ENCODE measurements around the gene MATCAP1. TPM values are rescaled to one million over a fixed set of nuclear protein-coding genes. Genes with fewer than 3 reads are reported as not detected.

The MATCAP1 gene
- total RNA-seq, 1 experiment from 2014 or later: 33.9 TPM

DNA sequence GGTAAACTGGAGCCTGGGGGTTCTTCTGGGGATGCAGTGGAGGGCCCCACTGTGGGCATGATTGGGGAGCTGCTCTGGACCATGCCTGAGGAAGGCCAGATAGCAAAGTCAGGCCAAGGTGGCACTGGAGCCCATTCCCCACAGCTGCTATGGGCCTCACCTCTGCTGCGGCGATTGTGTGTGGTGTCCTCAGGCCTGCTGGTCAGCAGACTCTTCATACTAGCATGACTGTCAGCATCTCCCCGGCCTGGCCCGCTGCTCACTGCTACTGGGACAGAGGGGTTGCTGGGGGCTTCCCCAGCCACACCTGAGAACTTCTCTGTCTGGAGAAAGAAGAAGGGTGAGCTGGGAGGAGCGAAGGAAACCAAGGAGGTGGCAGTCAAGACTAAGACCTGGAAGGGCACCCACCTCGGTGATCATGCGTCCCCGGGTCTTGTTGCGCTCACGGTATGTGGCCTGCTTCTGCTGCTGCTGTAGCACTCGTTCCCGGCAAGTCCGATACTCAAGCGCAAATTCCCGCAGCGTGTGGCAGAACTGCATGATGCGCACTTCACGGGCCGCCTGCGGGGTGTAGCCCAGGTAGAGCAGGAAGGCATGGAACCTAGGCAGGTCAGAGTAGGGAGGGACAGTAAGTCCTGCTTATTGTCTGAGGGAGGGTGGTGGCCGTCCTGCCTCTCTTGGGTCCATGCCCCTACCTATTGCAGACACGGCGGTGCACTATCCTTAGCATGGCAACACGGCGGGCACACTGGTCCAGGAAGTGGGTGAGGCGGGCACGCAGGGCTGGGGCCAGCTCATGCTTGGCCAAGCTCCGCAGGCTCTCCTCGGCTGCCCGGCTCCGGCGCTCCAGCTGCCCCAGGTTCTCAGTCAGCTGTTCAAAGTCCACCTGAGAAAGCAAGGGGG, 46.4 kb upstream of the MATCAP1 start:
- ChIA-PET CTCF (no interaction called here), POLR2A (ENCODE audit: low non-redundant PET) (no interaction called here)
- DNase-seq (ENCODE audit: low spot score): no peak
- intact Hi-C loops (cut with micrococcal nuclease; ENCODE audit: unreplicated experiment): no loop called here
- H3K4me3 ChIP-seq (ENCODE audit: low read depth, low read length, poor library complexity, severe bottlenecking): no peak overlapping the region
- H3K36me3 ChIP-seq (ENCODE audit: insufficient read depth, low read length, poor library complexity, severe bottlenecking): peaks cover 60% of the 10 kb centered on the region
- no peak for TF ChIP-seq EZH2 (IDR thresholded peaks at IDR 0.05; ENCODE audit: borderline replicate concordance, low read depth, low read length, poor library complexity, severe bottlenecking)
- TF ChIP-seq, protein P1, sequence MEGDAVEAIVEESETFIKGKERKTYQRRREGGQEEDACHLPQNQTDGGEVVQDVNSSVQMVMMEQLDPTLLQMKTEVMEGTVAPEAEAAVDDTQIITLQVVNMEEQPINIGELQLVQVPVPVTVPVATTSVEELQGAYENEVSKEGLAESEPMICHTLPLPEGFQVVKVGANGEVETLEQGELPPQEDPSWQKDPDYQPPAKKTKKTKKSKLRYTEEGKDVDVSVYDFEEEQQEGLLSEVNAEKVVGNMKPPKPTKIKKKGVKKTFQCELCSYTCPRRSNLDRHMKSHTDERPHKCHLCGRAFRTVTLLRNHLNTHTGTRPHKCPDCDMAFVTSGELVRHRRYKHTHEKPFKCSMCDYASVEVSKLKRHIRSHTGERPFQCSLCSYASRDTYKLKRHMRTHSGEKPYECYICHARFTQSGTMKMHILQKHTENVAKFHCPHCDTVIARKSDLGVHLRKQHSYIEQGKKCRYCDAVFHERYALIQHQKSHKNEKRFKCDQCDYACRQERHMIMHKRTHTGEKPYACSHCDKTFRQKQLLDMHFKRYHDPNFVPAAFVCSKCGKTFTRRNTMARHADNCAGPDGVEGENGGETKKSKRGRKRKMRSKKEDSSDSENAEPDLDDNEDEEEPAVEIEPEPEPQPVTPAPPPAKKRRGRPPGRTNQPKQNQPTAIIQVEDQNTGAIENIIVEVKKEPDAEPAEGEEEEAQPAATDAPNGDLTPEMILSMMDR (conservative IDR thresholded peaks at IDR 0.05; ENCODE audit: low read depth, low read length): no peak
- no TSS peak for BruUV-seq (replicated peaks)
- H3K27ac ChIP-seq (ENCODE audit: low read depth, low read length, poor library complexity, severe bottlenecking): no peak overlapping the region
- peaks cover 17% of the 10 kb centered on the region for H3K4me1 ChIP-seq (ENCODE audit: insufficient read depth, low read length, poor library complexity, severe bottlenecking)
- H3K27me3 ChIP-seq (replicated peaks; ENCODE audit: insufficient read depth, low read depth, low read length, poor library complexity): no peaks in the 10 kb centered on the region
- H3K9me3 ChIP-seq (ENCODE audit: low read depth, low read length, poor library complexity, severe bottlenecking): no peaks in the 10 kb centered on the region

DNA sequence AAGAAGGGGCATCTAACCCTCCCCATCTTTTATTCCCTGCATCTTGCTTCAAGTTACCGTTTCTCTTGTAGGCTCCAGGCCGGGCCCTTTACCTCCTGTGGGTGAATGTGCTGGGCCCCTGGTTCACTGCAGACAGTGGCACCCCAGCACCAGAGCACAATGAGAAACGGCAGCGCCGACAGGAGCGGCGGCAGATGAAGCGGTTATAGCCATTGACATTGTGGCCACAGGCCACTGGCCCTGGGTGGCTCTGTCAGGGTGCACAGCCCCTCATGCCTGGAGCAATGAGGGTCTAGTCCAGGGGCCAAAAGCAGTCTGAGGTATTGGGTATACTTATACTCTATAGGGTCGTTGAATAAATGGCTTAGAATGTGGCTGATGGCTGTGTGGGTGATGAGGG, 45.1 kb upstream of the MATCAP1 start:
- ChIA-PET POLR2A (ENCODE audit: low non-redundant PET) (no interaction called here), CTCF (no interaction called here)
- H3K36me3 ChIP-seq (ENCODE audit: insufficient read depth, low read length, poor library complexity, severe bottlenecking): peaks cover 51% of the 10 kb centered on the region
- BruUV-seq (replicated peaks): no TSS peak
- DNase-seq (ENCODE audit: low spot score): no peak
- TF ChIP-seq, protein P1 (conservative IDR thresholded peaks at IDR 0.05; ENCODE audit: low read depth, low read length): no peak
- TF ChIP-seq EZH2 (IDR thresholded peaks at IDR 0.05; ENCODE audit: borderline replicate concordance, low read depth, low read length, poor library complexity, severe bottlenecking): no peak
- H3K27ac ChIP-seq (ENCODE audit: low read depth, low read length, poor library complexity, severe bottlenecking): no peak overlapping the region
- H3K27me3 ChIP-seq (replicated peaks; ENCODE audit: insufficient read depth, low read depth, low read length, poor library complexity): no peaks in the 10 kb centered on the region
- H3K9me3 ChIP-seq (ENCODE audit: low read depth, low read length, poor library complexity, severe bottlenecking): no peaks in the 10 kb centered on the region
- H3K4me3 ChIP-seq (ENCODE audit: low read depth, low read length, poor library complexity, severe bottlenecking): no peak overlapping the region
- H3K4me1 ChIP-seq (ENCODE audit: insufficient read depth, low read length, poor library complexity, severe bottlenecking): peaks cover 17% of the 10 kb centered on the region
- intact Hi-C loops (cut with micrococcal nuclease; ENCODE audit: unreplicated experiment): no loop called here

DNA sequence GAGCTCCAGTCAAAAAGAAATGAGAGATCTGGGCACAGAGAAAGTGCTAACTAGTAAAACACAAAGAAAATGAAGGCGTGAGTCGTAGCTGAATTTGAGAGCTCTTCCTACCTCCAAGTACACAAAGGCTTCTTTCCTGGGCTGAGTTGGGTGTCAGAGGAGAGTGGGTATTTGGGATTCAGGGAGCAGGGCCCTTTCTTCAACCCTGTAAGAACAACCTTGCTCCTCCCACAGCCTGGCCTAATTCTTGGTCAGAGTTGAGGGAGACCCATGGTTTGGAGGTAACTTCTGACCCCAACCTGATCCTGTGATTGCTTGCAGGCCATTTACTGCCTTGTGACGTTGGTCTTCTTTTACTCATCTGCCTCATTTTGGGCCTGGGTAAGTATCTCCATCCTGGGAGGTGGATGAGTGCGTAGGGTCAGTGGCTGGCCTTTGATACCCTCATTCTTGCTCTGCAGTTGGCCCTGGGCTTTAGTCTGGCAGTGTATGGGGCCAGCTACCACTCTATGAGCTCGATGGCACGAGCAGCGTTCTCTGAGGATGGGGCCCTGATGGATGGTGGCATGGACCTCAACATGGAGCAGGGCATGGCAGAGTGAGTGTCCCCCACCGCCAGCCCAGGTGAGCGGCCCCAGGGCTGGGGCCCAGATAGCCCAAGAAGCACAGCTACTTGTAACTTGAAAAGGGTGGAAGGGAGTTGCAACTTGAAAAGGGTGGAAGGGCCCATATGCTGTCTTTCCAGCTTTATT, 44.4 kb upstream of the MATCAP1 start:
- H3K4me3 ChIP-seq (ENCODE audit: low read depth, low read length, poor library complexity, severe bottlenecking): peak overlapping the region; percentile 89
- no peaks in the 10 kb centered on the region for H3K9me3 ChIP-seq (ENCODE audit: low read depth, low read length, poor library complexity, severe bottlenecking)
- ChIA-PET CTCF (no interaction called here), POLR2A (ENCODE audit: low non-redundant PET) (no interaction called here)
- DNase-seq (ENCODE audit: low spot score): no peak
- H3K4me1 ChIP-seq (ENCODE audit: insufficient read depth, low read length, poor library complexity, severe bottlenecking): peaks cover 17% of the 10 kb centered on the region
- H3K27ac ChIP-seq (ENCODE audit: low read depth, low read length, poor library complexity, severe bottlenecking): no peak overlapping the region
- no TSS peak for BruUV-seq (replicated peaks)
- peaks cover 47% of the 10 kb centered on the region for H3K36me3 ChIP-seq (ENCODE audit: insufficient read depth, low read length, poor library complexity, severe bottlenecking)
- intact Hi-C loops (cut with micrococcal nuclease; ENCODE audit: unreplicated experiment): no loop called here
- TF ChIP-seq EZH2 (IDR thresholded peaks at IDR 0.05; ENCODE audit: borderline replicate concordance, low read depth, low read length, poor library complexity, severe bottlenecking): no peak
- TF ChIP-seq, protein P1 (conservative IDR thresholded peaks at IDR 0.05; ENCODE audit: low read depth, low read length): no peak
- H3K27me3 ChIP-seq (replicated peaks; ENCODE audit: insufficient read depth, low read depth, low read length, poor library complexity): no peaks in the 10 kb centered on the region
